ENCODE results near the gene RBFOX2. TPM values are rescaled to one million over a fixed set of nuclear protein-coding genes. Genes with fewer than 3 reads are reported as not detected.

Gene RBFOX2
- total and polyA plus RNA-seq, 2 of the 13 experiments (the other 11 are each of a cell fraction or from before 2014, with no cell fraction given) = 37.3 to 40.4 TPM

- Histone ChIP-seq H3K79me2 (ENCODE audit: insufficient read depth, low read length) (no peaks in the 10 kb centered on the region), H2AFZ (ENCODE audit: low read length) (no peak overlapping the region), H4K20me1 (ENCODE audit: insufficient read depth, low read length) (no peaks in the 10 kb centered on the region), H3K4me1 (ENCODE audit: insufficient read depth, low read length) (peaks cover 8% of the 10 kb centered on the region; the same call in 1 of the 2 replicates), H3K9me3 (ENCODE audit: low read length) (no peaks in the 10 kb centered on the region), H3K9ac (ENCODE audit: insufficient read depth, low read depth, low read length) (no peak overlapping the region), H3K4me3 (replicated peaks in 1 of 3; ENCODE audit: insufficient read depth in 1 of 3, low read depth in 2 of 3, low read length in 3 of 3) (no peak overlapping the region), H3K36me3 (replicated peaks in 1 of 2; ENCODE audit: control insufficient read depth in 1 of 2, insufficient read depth in 2 of 2, low read length in 2 of 2) (no peaks in the 10 kb centered on the region), H3K27ac (ENCODE audit: extremely low read length, insufficient read depth, low read length) (no peak overlapping the region), H3K27me3 (ENCODE audit: control insufficient read depth in 1 of 2, insufficient read depth in 2 of 2, low read length in 2 of 2) (peaks cover 0 to 12% of the 10 kb centered on the region in 2 experiments; a peak in 1 of 5 replicates), H3K4me2 (ENCODE audit: low read depth, low read length) (no peak overlapping the region)
- CTCF ChIA-PET (ENCODE audit: low intra/inter-chr PET ratio, low total read pairs) = no interaction called here
- DNase-seq (ENCODE audit: low spot score) (no peak), ATAC-seq (no peak), FAIRE-seq (no peak)
- in situ Hi-C loops (cut with HindIII; ENCODE audit: extremely low pct_ligation_motif_present, low pct_unique_long_range_greater_than_20kb) (loop anchor here (10.0 to 25.0 kb wide), 3 partner anchors 98 to 379 kb away; no protein-coding TSS in a partner anchor), intact Hi-C loops (cut with micrococcal nuclease; ENCODE audit: unreplicated experiment) (no loop called here)
- no TSS peak for BruUV-seq (replicated peaks)
- WGBS (ENCODE audit: low lambda C conversion rate) = 41% methylated on average over 4 of the region's 10 CpGs
- POLR2A ChIA-PET = interaction anchor here (1.2 kb wide), 1 partner anchor 102 kb away, joined by 3 read pairs; no protein-coding TSS in a partner anchor
- no peak for TF ChIP-seq ZNF558 (CRISPR knock-in tag; IDR thresholded peaks at IDR 0.05; ENCODE audit: borderline replicate concordance)
- no peak for TF ChIP-seq GTF2F1 (IDR thresholded peaks at IDR 0.05; ENCODE audit: low read length)
- no peak for TF ChIP-seq YEATS2 (CRISPR knock-in tag; IDR thresholded peaks at IDR 0.05; ENCODE audit: borderline replicate concordance)
- TF ChIP-seq, protein P1, sequence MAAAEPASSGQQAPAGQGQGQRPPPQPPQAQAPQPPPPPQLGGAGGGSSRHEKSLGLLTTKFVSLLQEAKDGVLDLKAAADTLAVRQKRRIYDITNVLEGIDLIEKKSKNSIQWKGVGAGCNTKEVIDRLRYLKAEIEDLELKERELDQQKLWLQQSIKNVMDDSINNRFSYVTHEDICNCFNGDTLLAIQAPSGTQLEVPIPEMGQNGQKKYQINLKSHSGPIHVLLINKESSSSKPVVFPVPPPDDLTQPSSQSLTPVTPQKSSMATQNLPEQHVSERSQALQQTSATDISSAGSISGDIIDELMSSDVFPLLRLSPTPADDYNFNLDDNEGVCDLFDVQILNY (CRISPR knock-in tag; conservative IDR thresholded peaks at IDR 0.05) = no peak
- TF ChIP-seq, protein P2, sequence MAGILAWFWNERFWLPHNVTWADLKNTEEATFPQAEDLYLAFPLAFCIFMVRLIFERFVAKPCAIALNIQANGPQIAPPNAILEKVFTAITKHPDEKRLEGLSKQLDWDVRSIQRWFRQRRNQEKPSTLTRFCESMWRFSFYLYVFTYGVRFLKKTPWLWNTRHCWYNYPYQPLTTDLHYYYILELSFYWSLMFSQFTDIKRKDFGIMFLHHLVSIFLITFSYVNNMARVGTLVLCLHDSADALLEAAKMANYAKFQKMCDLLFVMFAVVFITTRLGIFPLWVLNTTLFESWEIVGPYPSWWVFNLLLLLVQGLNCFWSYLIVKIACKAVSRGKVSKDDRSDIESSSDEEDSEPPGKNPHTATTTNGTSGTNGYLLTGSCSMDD (CRISPR knock-in tag; IDR thresholded peaks at IDR 0.05) = no peak
- TF ChIP-seq ZNF296 (CRISPR knock-in tag; conservative IDR thresholded peaks at IDR 0.05) = no peak
- no peak for TF ChIP-seq DMTF1 (CRISPR knock-in tag; IDR thresholded peaks at IDR 0.05)
- TF ChIP-seq, protein P3, sequence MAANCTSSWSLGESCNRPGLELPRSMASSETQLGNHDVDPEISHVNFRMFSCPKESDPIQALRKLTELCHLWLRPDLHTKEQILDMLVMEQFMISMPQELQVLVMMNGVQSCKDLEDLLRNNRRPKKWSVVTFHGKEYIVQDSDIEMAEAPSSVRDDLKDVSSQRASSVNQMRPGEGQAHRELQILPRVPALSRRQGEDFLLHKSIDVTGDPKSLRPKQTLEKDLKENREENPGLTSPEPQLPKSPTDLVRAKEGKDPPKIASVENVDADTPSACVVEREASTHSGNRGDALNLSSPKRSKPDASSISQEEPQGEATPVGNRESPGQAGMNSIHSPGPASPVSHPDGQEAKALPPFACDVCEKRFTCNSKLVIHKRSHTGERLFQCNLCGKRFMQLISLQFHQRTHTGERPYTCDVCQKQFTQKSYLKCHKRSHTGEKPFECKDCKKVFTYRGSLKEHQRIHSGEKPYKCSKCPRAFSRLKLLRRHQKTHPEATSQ (CRISPR knock-in tag; IDR thresholded peaks at IDR 0.05; ENCODE audit: borderline replicate concordance) = no peak
- no peak for TF ChIP-seq ZNF407 (CRISPR knock-in tag; IDR thresholded peaks at IDR 0.05; ENCODE audit: not compliant biosample characterization)
- no peak for TF ChIP-seq ZBTB20 (CRISPR knock-in tag; IDR thresholded peaks at IDR 0.05; ENCODE audit: borderline replicate concordance, low read depth)
Measured at GRCh38 chr22:35733036-35733435, 295.6 kb downstream of the RBFOX2 start.
